Testis (tissue), 3 donors: Measurements from ENCODE around the gene SETD1A. TPM values are rescaled to one million over a fixed set of nuclear protein-coding genes. Genes with fewer than 3 reads are reported as not detected.
A peak's percentile ranks its signal among the peaks of the same experiment; 100 is the strongest.

Source experiments
- DNase-seq: peaks from one replicate; pipeline ENCODE4 v3.0.0-alpha.2; 2019
- H3K27ac ChIP-seq, 2 donors: fragments of 200-600 bp; sonication (generic); one replicate each; pipeline ENCODE4 v1.5.1; 2019
- H3K27me3 ChIP-seq: fragments of 200-600 bp; sonication (generic); one replicate; pipeline ENCODE4 v1.5.1; 2019
- H3K36me3 ChIP-seq: fragments of 200-600 bp; sonication (generic); one replicate; pipeline ENCODE4 v1.5.1; 2017; ENCODE audit warnings: low read depth; ENCODE audit errors: missing control alignments
- H3K4me1 ChIP-seq: fragments of 200-600 bp; sonication (generic); one replicate; pipeline ENCODE4 v1.5.1; 2019
- H3K4me3 ChIP-seq, 2 donors: fragments of 200-600 bp; sonication (generic); one replicate each; pipeline ENCODE4 v1.5.1; 2017 to 2019
- H3K9me3 ChIP-seq: fragments of 200-600 bp; sonication (generic); one replicate; pipeline ENCODE4 v1.5.1; 2017
- POLR2A ChIP-seq: fragments of 450-650 bp; IDR thresholded peaks from one replicate; pipeline ENCODE4 v1.6.1; 2017; ENCODE audit warnings: antibody characterized with exemption, mild to moderate bottlenecking, moderate library complexity
- WGBS, 2 donors: methylation state at CpG; one replicate each; pipeline ENCODE4 v1.1.5; 2018; 5-methylcytosine and 5-hydroxymethylcytosine counted together
- intact Hi-C: fragments of 100-400 bp; cut with DNase I; formaldehyde crosslinking; loops from one replicate; pipeline ENCODE4 v1.15.1; 2023; ENCODE audit warnings: low total_unique reads
- polyA plus RNA-seq: library from polyadenylated mRNA; stranded (reverse); fragments of 350-450 nt; fragmentation: Illumina TruSeq; extraction: RNeasy Lipid Tissue Mini Kit (QIAGEN cat#74804); gene quantifications from one replicate; pipeline ENCODE4 v1.2.3, GENCODE V29; 2014; ENCODE audit warnings: low read depth, low replicate concordance; ENCODE audit not compliant: insufficient read depth
- total RNA-seq, 2 donors: library from RNA; depleted of rRNA; stranded (reverse); fragments of >200 nt; gene quantifications; one replicate each; pipeline ENCODE4 v1.2.3, GENCODE V29; 2016
- TF ChIP-seq, protein P1 (sequence below), 3 experiments: fragments of 450-650 bp in 2 of 3; fragments of 200-600 bp in 1 of 3; sonication (generic) in 1 of 3; IDR thresholded peaks; one replicate each; pipeline ENCODE4 v1.5.1; 2016 to 2019; ENCODE audit warnings: antibody characterized with exemption in 3 of 3, mild to moderate bottlenecking in 2 of 3, moderate library complexity in 1 of 3

SETD1A gene
- total and polyA plus RNA-seq, 3 donors from 2014 or later: 41.4 to 45.8 (median 45.7) TPM

DNA sequence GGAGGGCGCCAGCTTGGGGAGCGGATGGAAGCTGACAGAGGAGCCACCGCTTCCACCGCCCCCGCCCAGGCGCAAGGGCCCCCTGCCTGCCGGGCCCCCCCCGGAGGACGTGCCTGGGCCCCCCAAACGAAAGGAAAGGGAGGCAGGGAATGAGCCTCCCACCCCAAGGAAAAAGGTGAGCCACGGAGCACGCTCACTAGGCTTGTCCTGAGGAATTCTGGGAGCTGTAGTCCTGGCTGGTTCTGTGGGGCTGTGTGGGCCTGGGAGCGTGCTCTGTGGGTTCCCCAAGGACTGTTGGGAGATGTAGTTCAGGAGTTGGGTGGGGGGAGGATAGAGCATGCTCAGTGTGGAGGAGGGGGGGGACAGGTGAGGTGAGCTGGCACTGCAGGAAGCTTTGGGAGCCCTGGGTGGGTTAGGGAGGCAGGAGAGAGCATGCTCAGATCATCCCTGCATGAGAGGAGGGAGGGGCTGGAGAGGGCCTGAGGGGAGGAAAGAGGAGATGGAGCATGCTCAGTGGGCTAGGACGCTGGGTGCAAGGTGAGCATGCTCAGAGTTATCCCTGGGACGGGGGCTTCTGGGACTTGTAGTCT is 29.7 kb upstream of the SETD1A start:
- Histone ChIP-seq H3K4me1 (peaks cover 22% of the 10 kb centered on the region), H3K4me3 (peak overlapping the region in 1 of 2 donors; percentile 44), H3K27me3 (no peaks in the 10 kb centered on the region), H3K36me3 (no peaks in the 10 kb centered on the region), H3K27ac (peak overlapping the region; percentile 38 to 68), H3K9me3 (no peaks in the 10 kb centered on the region)
- peak; percentile 90 for DNase-seq
- TF ChIP-seq, protein P1, sequence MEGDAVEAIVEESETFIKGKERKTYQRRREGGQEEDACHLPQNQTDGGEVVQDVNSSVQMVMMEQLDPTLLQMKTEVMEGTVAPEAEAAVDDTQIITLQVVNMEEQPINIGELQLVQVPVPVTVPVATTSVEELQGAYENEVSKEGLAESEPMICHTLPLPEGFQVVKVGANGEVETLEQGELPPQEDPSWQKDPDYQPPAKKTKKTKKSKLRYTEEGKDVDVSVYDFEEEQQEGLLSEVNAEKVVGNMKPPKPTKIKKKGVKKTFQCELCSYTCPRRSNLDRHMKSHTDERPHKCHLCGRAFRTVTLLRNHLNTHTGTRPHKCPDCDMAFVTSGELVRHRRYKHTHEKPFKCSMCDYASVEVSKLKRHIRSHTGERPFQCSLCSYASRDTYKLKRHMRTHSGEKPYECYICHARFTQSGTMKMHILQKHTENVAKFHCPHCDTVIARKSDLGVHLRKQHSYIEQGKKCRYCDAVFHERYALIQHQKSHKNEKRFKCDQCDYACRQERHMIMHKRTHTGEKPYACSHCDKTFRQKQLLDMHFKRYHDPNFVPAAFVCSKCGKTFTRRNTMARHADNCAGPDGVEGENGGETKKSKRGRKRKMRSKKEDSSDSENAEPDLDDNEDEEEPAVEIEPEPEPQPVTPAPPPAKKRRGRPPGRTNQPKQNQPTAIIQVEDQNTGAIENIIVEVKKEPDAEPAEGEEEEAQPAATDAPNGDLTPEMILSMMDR (IDR thresholded peaks at IDR 0.05): no peak
- TF ChIP-seq POLR2A: no peak
- 22 to 40% methylated on average over 5 to 15 of the region's 15 CpGs for WGBS, 2 donors
- intact Hi-C loops: no loop called here

DNA sequence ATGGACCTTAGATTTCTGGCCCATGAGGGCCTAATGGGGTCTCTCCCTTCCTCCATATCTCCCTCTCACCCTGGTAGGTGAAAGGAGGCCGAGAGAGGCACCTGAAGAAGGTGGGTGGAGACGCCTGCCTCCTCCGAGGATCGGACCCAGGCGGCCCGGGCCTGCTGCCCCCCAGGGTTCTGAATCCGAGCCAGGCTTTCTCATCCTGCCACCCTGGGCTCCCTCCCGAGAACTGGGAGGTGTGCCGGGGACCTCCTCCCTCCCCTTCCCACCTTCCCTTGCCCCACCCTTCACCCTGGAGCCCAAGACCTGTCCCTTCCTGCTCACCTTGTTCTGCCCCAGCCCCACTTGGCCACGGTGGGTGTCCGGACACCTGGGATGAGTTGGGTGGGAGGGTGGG is 29.2 kb upstream of the SETD1A start:
- TF ChIP-seq, protein P1 (IDR thresholded peaks at IDR 0.05): no peak
- no peak for TF ChIP-seq POLR2A
- no peak for DNase-seq
- H3K9me3 ChIP-seq: no peaks in the 10 kb centered on the region
- H3K36me3 ChIP-seq: no peaks in the 10 kb centered on the region
- peaks cover 27% of the 10 kb centered on the region for H3K4me1 ChIP-seq
- H3K27me3 ChIP-seq: no peaks in the 10 kb centered on the region
- no peak overlapping the region for H3K4me3 ChIP-seq
- peak overlapping the region in 1 of 2 donors; percentile 47 for H3K27ac ChIP-seq
- intact Hi-C loops: no loop called here
- WGBS, 2 donors: 73 to 74% methylated on average over 6 to 11 of the region's 11 CpGs

DNA sequence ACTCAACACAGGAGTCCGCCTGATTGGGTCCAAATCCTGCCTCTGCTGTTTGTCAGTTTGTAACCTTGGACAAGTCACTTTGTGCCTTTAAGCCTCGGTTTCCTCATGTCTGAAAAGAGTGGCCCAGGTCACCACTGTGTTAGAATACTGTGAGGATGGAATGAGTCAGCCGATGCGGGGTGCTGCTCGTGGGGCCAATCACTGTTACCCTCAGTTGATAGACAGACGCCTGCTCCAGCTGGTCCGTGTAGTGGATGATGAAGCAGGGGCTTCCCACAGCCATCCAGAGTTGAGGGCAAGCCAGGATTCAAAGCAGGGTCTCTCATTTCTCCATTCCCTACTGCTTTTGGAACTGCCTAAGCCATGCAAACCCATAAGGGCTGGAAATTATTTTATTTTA is 28.4 kb upstream of the SETD1A start:
- Histone ChIP-seq H3K4me3 (no peak overlapping the region), H3K36me3 (no peaks in the 10 kb centered on the region), H3K27ac (peak overlapping the region in 1 of 2 donors; percentile 47), H3K27me3 (no peaks in the 10 kb centered on the region), H3K9me3 (no peaks in the 10 kb centered on the region), H3K4me1 (peaks cover 31% of the 10 kb centered on the region)
- no peak for DNase-seq
- intact Hi-C loops: no loop called here
- no peak for TF ChIP-seq POLR2A
- TF ChIP-seq, protein P1 (IDR thresholded peaks at IDR 0.05): no peak
- 67 to 75% methylated on average over 7 of the region's 7 CpGs for WGBS, 2 donors

GRCh38 chr16:30930160-30930571 is 27.4 kb upstream of the SETD1A start:
- 80 to 83% methylated on average over 12 to 26 of the region's 35 CpGs for WGBS, 2 donors
- intact Hi-C loops: no loop called here
- no peak for DNase-seq
- Histone ChIP-seq H3K27me3 (no peaks in the 10 kb centered on the region), H3K4me3 (no peak overlapping the region), H3K27ac (peak overlapping the region; percentile 47 to 53), H3K9me3 (no peaks in the 10 kb centered on the region), H3K4me1 (peaks cover 30% of the 10 kb centered on the region), H3K36me3 (no peaks in the 10 kb centered on the region)
- no peak for TF ChIP-seq POLR2A
- TF ChIP-seq, protein P1 (IDR thresholded peaks at IDR 0.05): no peak

- intact Hi-C loops: no loop called here
- 49 to 62% methylated on average over 12 of the region's 12 CpGs for WGBS, 2 donors
- Histone ChIP-seq H3K4me1 (peaks cover 30% of the 10 kb centered on the region), H3K9me3 (no peaks in the 10 kb centered on the region), H3K4me3 (no peak overlapping the region), H3K36me3 (no peaks in the 10 kb centered on the region), H3K27ac (no peak overlapping the region), H3K27me3 (no peaks in the 10 kb centered on the region)
- peak; percentile 92 for DNase-seq
- TF ChIP-seq, protein P1 (IDR thresholded peaks at IDR 0.05): no peak
- no peak for TF ChIP-seq POLR2A
Measured at GRCh38 chr16:30931068-30931650, 26.4 kb upstream of the SETD1A start.
